Retina (tissue), 1 donor: ENCODE data around the gene SUSD5.
"Not testable (repeated sequence)": the region's sequence is repeated elsewhere in the genome, so short reads cannot be mapped to it uniquely, and the experiment has no call there.

Source experiments
- DNase-seq: peaks from one replicate; pipeline ENCODE4 v3.0.0-alpha.2; 2016

The SUSD5 gene

GRCh38 chr3:33187368-33187634 lies 31.3 kb downstream of the SUSD5 start:
- no peak for DNase-seq

DNA sequence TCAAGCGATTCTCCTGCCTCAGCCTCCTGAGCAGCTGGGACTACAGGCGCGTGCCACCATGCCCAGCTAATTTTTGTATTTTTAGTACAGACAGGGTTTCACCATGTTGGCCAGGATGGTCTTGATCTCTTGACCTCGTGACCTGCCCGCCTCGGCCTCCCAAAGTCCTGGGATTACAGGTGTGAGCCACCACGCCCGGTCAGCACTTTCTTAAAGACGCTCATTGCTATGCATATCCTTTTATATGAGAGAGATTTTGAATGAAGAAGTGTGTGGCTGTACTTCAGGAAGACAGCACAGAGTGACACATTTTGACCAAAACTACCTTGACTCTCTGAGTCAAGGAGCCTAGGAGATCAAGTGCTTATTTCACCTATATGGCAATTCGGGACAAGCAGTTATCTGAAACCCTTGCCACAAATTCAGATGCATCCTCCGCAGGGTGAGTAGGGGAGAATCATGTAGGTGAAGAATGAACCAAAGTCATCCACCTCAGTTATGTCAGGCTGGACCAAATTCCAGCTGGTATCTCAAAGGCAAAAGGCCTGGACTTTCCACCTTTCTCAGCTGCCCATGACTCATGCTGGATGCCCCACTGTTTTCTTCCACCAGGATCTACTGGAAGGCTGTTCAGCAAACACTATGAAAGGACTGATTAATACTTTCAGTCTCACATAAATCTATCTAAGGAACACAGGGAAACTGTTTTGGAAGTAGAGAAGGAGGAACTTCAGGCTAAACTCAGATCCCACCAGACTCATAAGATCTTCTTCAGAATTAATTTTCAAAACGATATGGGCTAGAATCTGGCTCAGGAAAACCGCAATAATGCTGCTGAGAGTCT lies 31.9 kb downstream of the SUSD5 start:
- no peak for DNase-seq

- DNase-seq = no peak
These were observed 33.7 kb downstream of the SUSD5 start for GRCh38 chr3:33184863-33185262.

GRCh38 chr3:33181641-33182040 lies 37.0 kb downstream of the SUSD5 start:
- not testable (repeated sequence) for DNase-seq

DNA sequence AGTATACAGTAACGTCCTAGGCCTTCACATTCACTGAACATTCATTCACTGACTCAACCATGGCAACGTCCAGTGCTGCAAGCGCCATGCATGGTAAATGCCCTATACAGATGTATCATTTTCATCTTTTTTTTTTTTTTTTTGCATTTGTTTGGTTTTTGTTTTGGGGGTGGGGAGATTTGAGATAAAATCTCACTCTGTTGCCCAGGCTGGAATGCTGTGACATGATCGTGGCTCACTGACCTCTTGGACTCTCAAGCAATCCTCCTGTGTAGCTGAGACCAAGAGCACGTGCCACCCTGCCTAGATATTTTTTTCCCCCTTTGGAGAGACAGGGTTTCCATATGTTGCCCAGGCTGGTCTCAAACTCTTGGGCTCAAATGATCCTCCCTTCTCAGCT lies 37.4 kb downstream of the SUSD5 start:
- no peak for DNase-seq

- no peak for DNase-seq
These were observed 39.5 kb downstream of the SUSD5 start for GRCh38 chr3:33179132-33179531.

DNA sequence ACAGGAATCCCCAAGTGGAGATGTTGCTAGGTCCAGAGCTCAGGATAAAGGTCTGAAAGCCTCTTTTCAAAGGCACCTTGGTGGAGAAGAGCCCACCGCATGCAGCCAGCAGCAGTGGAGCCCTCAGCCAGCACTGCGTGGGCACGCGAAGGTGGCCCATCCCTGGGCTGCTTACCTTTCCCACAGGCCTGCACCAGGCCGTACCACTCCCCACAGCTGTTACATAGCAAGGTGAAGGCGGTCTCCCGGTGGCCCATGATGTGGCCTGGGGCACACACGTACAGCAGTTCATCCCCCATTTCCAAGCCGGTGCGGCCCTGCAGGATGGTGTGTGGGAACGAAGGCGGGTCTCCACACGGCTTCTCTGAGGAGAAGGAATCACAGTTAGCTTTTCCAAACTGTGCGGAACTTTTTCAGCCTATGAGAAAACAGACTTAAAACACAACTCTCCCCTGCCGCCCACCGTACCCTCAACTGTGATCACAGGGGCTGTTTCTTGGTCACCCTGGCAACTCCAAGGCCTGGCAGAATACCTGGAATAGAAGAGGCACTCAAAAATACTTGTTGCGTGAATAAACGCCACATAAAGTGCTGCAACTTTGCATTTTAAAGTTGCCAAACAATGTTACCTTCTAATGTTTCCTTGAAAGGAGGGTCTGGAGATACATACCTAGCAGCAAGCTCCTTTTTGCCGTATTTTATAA lies 43.7 kb downstream of the SUSD5 start:
- DNase-seq = no peak

DNA sequence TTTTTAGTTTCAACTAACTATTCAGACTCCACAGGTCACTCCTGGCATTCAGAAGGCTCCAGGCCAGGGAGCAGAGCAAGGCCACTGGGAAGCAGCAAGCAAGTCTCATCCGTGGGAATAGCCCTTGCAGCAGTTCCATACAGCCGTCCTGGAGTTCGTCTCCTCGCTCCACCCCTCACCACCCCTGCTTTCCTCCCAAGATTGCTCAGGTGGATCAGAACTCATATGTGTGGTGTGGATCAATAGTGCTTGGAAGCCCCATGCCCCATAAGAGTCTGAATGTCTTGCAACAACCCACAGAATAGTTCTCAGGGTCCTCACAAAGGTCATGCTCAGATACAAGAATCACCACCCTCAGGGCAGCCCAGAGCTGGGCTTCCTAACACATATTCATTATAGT lies 44.5 kb downstream of the SUSD5 start:
- no peak for DNase-seq

DNA sequence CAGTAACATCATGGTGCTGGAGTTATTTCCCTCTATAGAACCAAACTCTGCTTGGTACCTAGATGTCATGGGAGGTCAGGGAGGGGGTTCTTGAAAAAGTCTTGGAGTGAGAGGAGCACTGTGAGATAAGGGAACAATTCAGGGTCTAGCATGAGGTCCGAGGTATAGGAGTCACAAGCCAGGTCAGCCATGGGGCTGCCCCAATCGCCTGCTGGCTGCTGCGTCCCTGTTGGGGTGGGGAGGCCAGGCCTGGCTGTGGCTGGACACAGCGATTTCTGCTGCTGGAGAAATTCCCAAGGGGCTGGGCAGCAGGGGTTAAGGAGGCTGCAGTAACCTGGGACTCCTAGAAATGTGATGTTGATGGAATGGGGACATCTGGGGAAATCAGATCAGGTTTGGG lies 44.9 kb downstream of the SUSD5 start:
- DNase-seq = no peak

GRCh38 chr3:33173103-33173502 lies 45.5 kb downstream of the SUSD5 start:
- no peak for DNase-seq

DNA sequence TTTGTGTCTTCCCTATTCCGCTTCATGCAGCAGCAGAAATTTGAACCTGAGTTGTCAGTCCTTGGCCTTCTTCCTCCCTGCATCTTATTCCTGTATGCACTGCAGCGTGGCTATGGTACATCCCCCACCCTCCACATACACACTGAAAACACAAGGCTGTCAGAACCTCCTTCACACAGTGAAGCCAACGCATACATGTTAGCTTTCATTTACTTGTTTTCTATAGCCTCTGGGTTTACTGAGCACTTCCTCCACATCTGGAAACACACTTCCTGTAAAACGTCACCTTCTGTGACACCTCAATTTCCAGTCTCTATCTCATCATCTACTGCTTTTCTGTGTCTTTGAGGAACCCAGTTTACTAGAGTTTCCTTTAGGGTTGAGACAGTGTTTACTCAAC lies 47.0 kb downstream of the SUSD5 start:
- no peak for DNase-seq

GRCh38 chr3:33170531-33170930 lies 48.1 kb downstream of the SUSD5 start:
- DNase-seq = no peak

DNA sequence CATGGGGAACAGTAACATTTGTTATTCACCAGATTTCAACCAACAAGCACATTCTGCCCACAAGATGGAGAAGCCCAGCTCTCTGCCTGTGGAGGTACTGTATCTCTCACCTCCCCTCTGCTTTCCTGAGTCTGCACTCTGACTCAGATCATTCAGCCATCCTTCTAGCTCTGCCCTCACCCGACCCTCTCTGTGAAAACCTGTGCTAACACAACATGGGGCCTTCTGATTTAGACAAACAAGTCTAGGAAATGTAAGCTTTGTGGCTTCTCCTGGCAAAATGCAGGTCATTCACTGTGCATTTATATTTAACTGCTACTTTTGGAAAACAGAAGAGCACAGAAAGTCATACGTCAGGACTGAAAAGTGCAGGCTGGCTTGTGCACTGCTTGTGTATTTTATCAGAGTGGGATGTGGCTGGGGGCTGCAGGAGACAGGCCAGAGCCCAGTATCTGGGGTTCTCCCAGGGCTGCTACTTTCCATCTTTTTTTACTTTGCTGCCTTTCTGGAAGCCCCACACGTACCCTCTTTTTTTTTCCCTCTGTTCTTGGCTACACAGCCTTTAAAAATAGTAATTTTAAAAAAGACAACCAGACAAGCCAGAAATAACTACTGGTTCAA lies 50.8 kb downstream of the SUSD5 start:
- no peak for DNase-seq

DNA sequence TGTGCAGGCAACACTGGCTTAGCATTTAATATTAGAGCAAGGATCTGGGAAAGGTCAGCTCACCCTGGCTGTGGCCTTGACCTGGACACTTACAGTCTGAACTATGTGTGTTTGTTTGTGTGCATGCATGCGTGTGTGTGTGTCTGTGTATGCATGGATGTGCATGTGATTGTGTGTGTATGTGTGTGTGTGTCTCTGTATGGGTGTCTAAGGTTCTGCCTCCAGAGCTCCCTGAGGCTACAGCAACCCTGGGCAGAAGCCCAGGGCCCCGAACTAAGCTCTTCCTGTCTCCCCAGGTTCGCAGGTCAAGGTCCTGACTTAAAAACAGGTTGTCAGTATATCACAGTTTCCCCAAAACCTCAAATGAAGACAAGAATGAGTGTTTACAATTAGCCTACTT lies 51.3 kb downstream of the SUSD5 start:
- no peak for DNase-seq

- DNase-seq = no peak
These were observed 52.5 kb downstream of the SUSD5 start for GRCh38 chr3:33166095-33166494.

- DNase-seq = no peak
These were observed 53.2 kb downstream of the SUSD5 start for GRCh38 chr3:33165372-33165771.

GRCh38 chr3:33162621-33163020 lies 56.0 kb downstream of the SUSD5 start:
- not testable (repeated sequence) for DNase-seq

DNA sequence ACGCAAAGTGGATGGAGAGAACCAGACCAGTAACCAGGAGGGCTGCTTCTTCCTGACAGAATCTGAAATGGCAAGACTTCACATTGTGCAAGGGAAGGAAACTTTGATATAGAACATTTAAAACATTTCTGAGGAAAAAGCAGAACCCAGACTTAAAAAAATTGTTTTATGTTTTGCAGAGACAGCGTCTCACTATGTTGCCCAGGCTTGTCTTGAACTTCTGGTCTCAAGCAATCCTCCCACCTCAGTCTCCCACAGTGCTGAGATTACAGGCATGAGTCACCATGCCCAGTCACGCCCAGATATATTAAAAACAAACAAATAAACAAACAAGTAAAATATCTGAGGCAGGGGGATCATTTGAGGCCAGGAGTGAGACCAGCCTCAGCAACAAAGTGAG lies 58.6 kb downstream of the SUSD5 start:
- DNase-seq = no peak

DNA sequence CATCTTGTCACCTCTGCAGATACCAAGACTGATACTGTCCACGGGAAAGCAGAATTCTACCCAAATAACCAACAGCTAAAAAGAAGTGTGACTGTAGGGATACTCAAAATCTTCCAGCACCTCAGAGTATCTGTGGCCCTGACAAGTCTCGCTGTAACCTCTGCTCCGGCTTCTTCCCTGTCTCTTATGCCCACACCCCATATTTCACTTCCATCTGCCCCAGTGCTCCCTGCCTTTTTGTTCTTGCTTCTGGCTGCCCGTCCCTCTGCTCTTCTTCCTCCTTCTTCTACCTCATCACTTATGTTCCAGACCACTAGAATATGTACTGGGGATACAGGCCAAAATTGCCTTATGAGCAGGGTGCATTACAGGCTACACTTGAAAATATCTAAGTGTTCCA lies 59.4 kb downstream of the SUSD5 start:
- DNase-seq = no peak

- DNase-seq = no peak
These were observed 63.3 kb downstream of the SUSD5 start for GRCh38 chr3:33155301-33155700.

GRCh38 chr3:33153782-33154181 lies 64.8 kb downstream of the SUSD5 start:
- no peak for DNase-seq

GRCh38 chr3:33152363-33153360 lies 65.9 kb downstream of the SUSD5 start:
- DNase-seq = no peak

DNA sequence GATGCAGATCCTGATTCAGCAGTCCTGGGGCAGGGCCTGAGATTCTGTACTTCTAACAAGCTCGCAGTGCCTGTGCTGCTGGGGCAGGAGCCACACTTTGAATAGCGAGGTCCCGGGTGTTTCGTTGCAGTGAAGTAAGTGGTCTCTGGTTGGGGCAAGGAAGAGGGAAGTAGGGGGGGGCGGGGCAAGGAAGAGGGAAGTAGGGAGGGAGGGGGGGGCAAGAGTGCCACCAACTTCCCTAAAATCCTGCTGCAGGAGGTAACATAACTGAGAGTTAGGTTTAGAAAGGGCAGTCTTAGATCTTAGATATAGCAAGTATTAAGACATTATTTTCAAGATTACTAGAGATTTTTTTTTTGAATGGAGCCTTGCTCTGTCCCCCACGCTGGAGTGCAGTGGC lies 69.3 kb downstream of the SUSD5 start:
- no peak for DNase-seq
